Prostate gland (tissue), 2 donors: ENCODE data around the gene MYLK.

Experiments used
- CTCF ChIP-seq, 4 experiments: fragments of 200-600 bp in 2 of 4; fragments of 450-650 bp in 2 of 4; sonication (generic) in 2 of 4; IDR thresholded peaks; 1 replicate in 3 of 4; 2 replicates in 1 of 4; pipeline ENCODE4 v1.5.1; 2016 to 2019; ENCODE audit warnings: antibody characterized with exemption in 4 of 4, mild to moderate bottlenecking in 2 of 4, moderate library complexity in 2 of 4
- POLR2A ChIP-seq: fragments of 450-650 bp; IDR thresholded peaks from one replicate; pipeline ENCODE4 v1.6.1; 2016; ENCODE audit warnings: antibody characterized with exemption, mild to moderate bottlenecking

DNA sequence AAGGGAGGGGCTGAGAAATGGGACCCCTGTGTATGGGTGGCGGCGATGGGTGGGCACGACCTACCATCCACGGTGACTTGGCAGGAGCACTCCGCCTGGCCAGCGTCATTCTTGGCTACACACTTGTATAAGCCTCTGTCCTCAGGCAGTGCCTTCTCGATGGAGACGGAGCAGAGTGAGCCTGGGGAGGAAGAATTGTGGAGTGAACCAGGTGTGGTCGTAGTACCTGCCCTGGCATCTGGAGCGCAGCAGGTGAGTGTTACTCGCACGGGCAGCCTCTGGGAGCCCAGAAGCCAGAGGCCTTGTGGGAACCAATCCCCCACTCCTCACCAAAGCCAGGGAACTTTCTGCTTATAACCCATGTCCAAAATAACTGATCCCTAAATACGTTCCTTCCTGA, 191.5 kb downstream of the MYLK start:
- no peak for TF ChIP-seq CTCF (IDR thresholded peaks at IDR 0.05)
- no peak for TF ChIP-seq POLR2A
